ENCODE measurements around the gene PTK7.

Gene PTK7

GRCh38 chr6:43096451-43097097 lies 20.5 kb downstream of the PTK7 start:
- DNase-seq = peak; percentile 68
- WGBS = 29% methylated on average over 7 of the region's 8 CpGs

DNA sequence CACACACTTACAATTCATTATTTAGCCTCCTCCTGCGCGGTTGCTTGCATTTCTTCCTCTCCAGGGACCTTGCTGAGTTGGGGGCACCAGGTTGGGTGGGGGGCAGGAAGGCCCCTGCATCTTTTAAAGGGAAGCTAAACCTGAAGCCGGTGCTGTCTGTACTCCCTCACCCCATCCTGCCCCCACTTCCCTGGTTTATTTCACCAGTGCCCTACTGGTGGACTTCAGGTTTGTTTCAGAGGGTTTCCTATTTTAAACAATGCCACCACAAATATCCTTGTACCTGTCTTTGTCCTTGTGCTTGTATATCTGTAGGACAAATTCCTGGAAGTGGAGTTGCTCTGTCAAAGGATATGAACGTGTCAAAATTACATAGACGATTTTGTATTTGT lies 21.0 kb downstream of the PTK7 start:
- H3K27me3 ChIP-seq (ENCODE audit: control insufficient read depth in 1 of 2, insufficient read depth in 1 of 2, low read length in 2 of 2) = no peaks in the 10 kb centered on the region
- H3K79me1 ChIP-seq (replicated peaks; ENCODE audit: low read length, poor library complexity, severe bottlenecking) = peaks cover 1% of the 10 kb centered on the region
- H3K23ac ChIP-seq (ENCODE audit: low read length in 2 of 2) = no peak overlapping the region
- peaks cover 23% of the 10 kb centered on the region for H3K4me1 ChIP-seq (ENCODE audit: control insufficient read depth, insufficient read depth, low read depth, low read length)
- H3K9ac ChIP-seq (ENCODE audit: low read length) = peak overlapping the region; percentile 72
- 64% methylated on average over 5 of the region's 5 CpGs for WGBS
- peak overlapping the region; percentile 61 for H2BK5ac ChIP-seq (ENCODE audit: low read depth, low read length, poor library complexity, severe bottlenecking)
- H4K8ac ChIP-seq (ENCODE audit: low read length) = no peak overlapping the region
- peak overlapping the region; percentile 94 for H3K27ac ChIP-seq (ENCODE audit: low read length, poor library complexity, severe bottlenecking)
- no peak overlapping the region for H3K14ac ChIP-seq (ENCODE audit: low read length in 2 of 2)
- no peak overlapping the region for H2BK15ac ChIP-seq (ENCODE audit: low read depth, poor library complexity, severe bottlenecking)
- no peak overlapping the region for H3K4ac ChIP-seq (ENCODE audit: low read depth in 1 of 2, low read length in 2 of 2)
- H4K91ac ChIP-seq (ENCODE audit: low read length) = no peak overlapping the region
- peak overlapping the region in 1 of 2 experiments; percentile 22 for H3K18ac ChIP-seq (ENCODE audit: low read depth in 1 of 2, low read length in 2 of 2)
- peak overlapping the region; percentile 73 for H3K4me2 ChIP-seq (ENCODE audit: low read length, poor library complexity, severe bottlenecking)
- H2BK120ac ChIP-seq (ENCODE audit: low read depth, low read length) = no peak overlapping the region
- no peaks in the 10 kb centered on the region for H3K9me3 ChIP-seq (ENCODE audit: control insufficient read depth, low read length)
- DNase-seq = no peak
- H3K4me3 ChIP-seq (ENCODE audit: insufficient read depth in 1 of 2, low read depth in 1 of 2, low read length in 2 of 2) = peak overlapping the region in 1 of 2 experiments; percentile 37
- no peaks in the 10 kb centered on the region for H3K36me3 ChIP-seq (ENCODE audit: control insufficient read depth in 1 of 2, insufficient read depth in 2 of 2, low read depth in 1 of 2, low read length in 2 of 2)
- peak overlapping the region; percentile 79 for H2AK5ac ChIP-seq (ENCODE audit: low read length, severe bottlenecking)
- no peak overlapping the region for H2AFZ ChIP-seq (ENCODE audit: low read depth, low read length)
- H2BK12ac ChIP-seq (ENCODE audit: low read length in 2 of 2) = no peak overlapping the region

More at GRCh38 chr6:43096451-43097097, 20.5 kb downstream of the PTK7 start:
- Histone ChIP-seq H3K79me1 (replicated peaks; ENCODE audit: low read length, poor library complexity, severe bottlenecking) (no peaks in the 10 kb centered on the region), H3K36me3 (ENCODE audit: control insufficient read depth in 1 of 2, insufficient read depth in 2 of 2, low read depth in 1 of 2, low read length in 2 of 2) (no peaks in the 10 kb centered on the region), H4K91ac (ENCODE audit: low read length) (no peak overlapping the region), H2BK12ac (ENCODE audit: low read length in 2 of 2) (peak overlapping the region in 1 of 2 experiments; percentile 80), H3K9ac (ENCODE audit: low read length) (peak overlapping the region; percentile 72), H2BK15ac (ENCODE audit: low read depth, poor library complexity, severe bottlenecking) (no peak overlapping the region), H3K23ac (ENCODE audit: low read length in 2 of 2) (peak overlapping the region in 1 of 2 experiments; percentile 41), H2BK5ac (ENCODE audit: low read depth, low read length, poor library complexity, severe bottlenecking) (peak overlapping the region; percentile 61), H3K4me2 (ENCODE audit: low read length, poor library complexity, severe bottlenecking) (peak overlapping the region; percentile 73), H3K4me3 (ENCODE audit: insufficient read depth in 1 of 2, low read depth in 1 of 2, low read length in 2 of 2) (peak overlapping the region in 1 of 2 experiments; percentile 48), H3K27ac (ENCODE audit: low read length, poor library complexity, severe bottlenecking) (peak overlapping the region; percentile 94), H3K14ac (ENCODE audit: low read length in 2 of 2) (peak overlapping the region in 1 of 2 experiments; percentile 79), H3K9me3 (ENCODE audit: control insufficient read depth, low read length) (no peaks in the 10 kb centered on the region), H4K8ac (ENCODE audit: low read length) (no peak overlapping the region), H2AK5ac (ENCODE audit: low read length, severe bottlenecking) (peak overlapping the region; percentile 91), H2BK120ac (ENCODE audit: low read depth, low read length) (no peak overlapping the region), H3K18ac (ENCODE audit: low read depth in 1 of 2, low read length in 2 of 2) (peak overlapping the region in 1 of 2 experiments; percentile 84), H3K27me3 (ENCODE audit: control insufficient read depth in 1 of 2, insufficient read depth in 1 of 2, low read length in 2 of 2) (no peaks in the 10 kb centered on the region), H3K4me1 (ENCODE audit: control insufficient read depth, insufficient read depth, low read depth, low read length) (peaks cover 25% of the 10 kb centered on the region), H3K4ac (ENCODE audit: low read depth in 1 of 2, low read length in 2 of 2) (peak overlapping the region in 1 of 2 experiments; percentile 91), H2AFZ (ENCODE audit: low read depth, low read length) (no peak overlapping the region)

DNA sequence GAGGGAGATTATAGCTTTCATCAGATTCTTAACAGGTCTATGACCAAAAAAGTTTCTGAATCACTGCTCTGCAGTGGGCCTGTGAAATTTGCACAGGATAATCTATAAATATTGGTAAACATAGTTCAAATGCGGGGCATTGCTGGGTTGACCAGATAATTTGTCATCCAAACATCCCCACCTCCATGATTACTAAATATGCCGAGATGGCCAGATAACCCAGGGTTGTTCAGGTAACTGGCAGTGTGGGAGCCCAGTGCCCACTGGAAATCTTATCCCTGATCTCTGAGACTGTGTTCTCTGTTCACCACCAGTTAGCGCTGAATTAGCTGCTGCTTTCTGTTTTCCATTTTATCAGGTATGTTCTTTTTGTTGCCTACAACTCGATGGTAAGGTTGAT lies 21.4 kb downstream of the PTK7 start:
- Histone ChIP-seq H3K4me1 (ENCODE audit: control insufficient read depth, insufficient read depth, low read depth, low read length) (peaks cover 23% of the 10 kb centered on the region), H2AK5ac (ENCODE audit: low read length, severe bottlenecking) (peak overlapping the region; percentile 95), H2BK15ac (ENCODE audit: low read depth, poor library complexity, severe bottlenecking) (no peak overlapping the region), H3K9me3 (ENCODE audit: control insufficient read depth, low read length) (no peaks in the 10 kb centered on the region), H3K23ac (ENCODE audit: low read length in 2 of 2) (no peak overlapping the region), H3K14ac (ENCODE audit: low read length in 2 of 2) (no peak overlapping the region), H3K27ac (ENCODE audit: low read length, poor library complexity, severe bottlenecking) (peak overlapping the region; percentile 94), H3K9ac (ENCODE audit: low read length) (peak overlapping the region; percentile 72), H3K18ac (ENCODE audit: low read depth in 1 of 2, low read length in 2 of 2) (no peak overlapping the region), H4K91ac (ENCODE audit: low read length) (no peak overlapping the region), H3K36me3 (ENCODE audit: control insufficient read depth in 1 of 2, insufficient read depth in 2 of 2, low read depth in 1 of 2, low read length in 2 of 2) (no peaks in the 10 kb centered on the region), H2BK5ac (ENCODE audit: low read depth, low read length, poor library complexity, severe bottlenecking) (peak overlapping the region; percentile 61), H3K4me3 (ENCODE audit: insufficient read depth in 1 of 2, low read depth in 1 of 2, low read length in 2 of 2) (no peak overlapping the region), H2AFZ (ENCODE audit: low read depth, low read length) (no peak overlapping the region), H3K27me3 (ENCODE audit: control insufficient read depth in 1 of 2, insufficient read depth in 1 of 2, low read length in 2 of 2) (no peaks in the 10 kb centered on the region), H4K8ac (ENCODE audit: low read length) (no peak overlapping the region), H2BK12ac (ENCODE audit: low read length in 2 of 2) (no peak overlapping the region), H3K4ac (ENCODE audit: low read depth in 1 of 2, low read length in 2 of 2) (no peak overlapping the region), H2BK120ac (ENCODE audit: low read depth, low read length) (no peak overlapping the region), H3K4me2 (ENCODE audit: low read length, poor library complexity, severe bottlenecking) (no peak overlapping the region), H3K79me1 (replicated peaks; ENCODE audit: low read length, poor library complexity, severe bottlenecking) (peaks cover 1% of the 10 kb centered on the region)
- WGBS = 87% methylated on average over 4 of the region's 4 CpGs
- DNase-seq = no peak

DNA sequence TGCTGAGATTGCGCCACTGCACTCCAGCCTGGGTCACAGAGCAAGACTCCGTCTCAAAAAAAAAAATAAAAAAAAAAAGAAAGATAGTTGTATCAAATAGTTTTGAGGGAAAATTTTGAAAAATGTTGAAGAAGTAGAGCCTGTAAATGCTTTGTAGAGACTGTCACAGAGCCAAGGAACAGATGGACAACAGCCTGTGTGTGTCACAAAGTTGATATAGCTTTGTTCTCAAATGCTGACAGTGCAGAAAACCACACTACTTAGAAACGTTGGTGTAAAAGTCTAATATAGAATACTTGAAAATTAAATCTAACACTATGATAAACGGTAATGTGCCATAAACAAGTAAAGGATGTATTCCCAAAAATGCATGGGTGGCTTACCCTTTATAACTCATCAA lies 25.4 kb downstream of the PTK7 start:
- H3K27ac ChIP-seq (ENCODE audit: low read length, poor library complexity, severe bottlenecking) = no peak overlapping the region
- H3K27me3 ChIP-seq (ENCODE audit: control insufficient read depth in 1 of 2, insufficient read depth in 1 of 2, low read length in 2 of 2) = no peaks in the 10 kb centered on the region
- no peak for DNase-seq
- peaks cover 0 to 4% of the 10 kb centered on the region in 2 experiments for H3K36me3 ChIP-seq (ENCODE audit: control insufficient read depth in 1 of 2, insufficient read depth in 2 of 2, low read depth in 1 of 2, low read length in 2 of 2)
- H3K4me1 ChIP-seq (ENCODE audit: control insufficient read depth, insufficient read depth, low read depth, low read length) = peaks cover 18% of the 10 kb centered on the region
- H3K9ac ChIP-seq (ENCODE audit: low read length) = no peak overlapping the region
- no peak overlapping the region for H4K91ac ChIP-seq (ENCODE audit: low read length)
- no peak overlapping the region for H3K4me3 ChIP-seq (ENCODE audit: insufficient read depth in 1 of 2, low read depth in 1 of 2, low read length in 2 of 2)
- H2AK5ac ChIP-seq (ENCODE audit: low read length, severe bottlenecking) = no peak overlapping the region
- H2AFZ ChIP-seq (ENCODE audit: low read depth, low read length) = no peak overlapping the region
- WGBS = 100% methylated on average over 3 of the region's 4 CpGs
- no peak overlapping the region for H3K14ac ChIP-seq (ENCODE audit: low read length in 2 of 2)
- H4K8ac ChIP-seq (ENCODE audit: low read length) = no peak overlapping the region
- no peak overlapping the region for H2BK120ac ChIP-seq (ENCODE audit: low read depth, low read length)
- no peak overlapping the region for H2BK12ac ChIP-seq (ENCODE audit: low read length in 2 of 2)
- H3K4ac ChIP-seq (ENCODE audit: low read depth in 1 of 2, low read length in 2 of 2) = no peak overlapping the region
- no peaks in the 10 kb centered on the region for H3K9me3 ChIP-seq (ENCODE audit: control insufficient read depth, low read length)
- H3K79me1 ChIP-seq (replicated peaks; ENCODE audit: low read length, poor library complexity, severe bottlenecking) = peaks cover 4% of the 10 kb centered on the region
- H2BK15ac ChIP-seq (ENCODE audit: low read depth, poor library complexity, severe bottlenecking) = no peak overlapping the region
- no peak overlapping the region for H3K18ac ChIP-seq (ENCODE audit: low read depth in 1 of 2, low read length in 2 of 2)
- H2BK5ac ChIP-seq (ENCODE audit: low read depth, low read length, poor library complexity, severe bottlenecking) = no peak overlapping the region
- no peak overlapping the region for H3K23ac ChIP-seq (ENCODE audit: low read length in 2 of 2)
- no peak overlapping the region for H3K4me2 ChIP-seq (ENCODE audit: low read length, poor library complexity, severe bottlenecking)

Measured in mesenchymal stem cell (in vitro differentiated cells and primary cell).